Ramos (cell line): ENCODE measurements around the gene LARGE1.

ENCODE experiments used
- in situ Hi-C: fragments of 300-500 bp; cut with MboI; formaldehyde crosslinking; loops from one replicate; pipeline ENCODE4 v1.14.3; 2022; ENCODE audit warnings: low sequenced_read_pairs; ENCODE audit not compliant: unreplicated experiment

The LARGE1 gene

DNA sequence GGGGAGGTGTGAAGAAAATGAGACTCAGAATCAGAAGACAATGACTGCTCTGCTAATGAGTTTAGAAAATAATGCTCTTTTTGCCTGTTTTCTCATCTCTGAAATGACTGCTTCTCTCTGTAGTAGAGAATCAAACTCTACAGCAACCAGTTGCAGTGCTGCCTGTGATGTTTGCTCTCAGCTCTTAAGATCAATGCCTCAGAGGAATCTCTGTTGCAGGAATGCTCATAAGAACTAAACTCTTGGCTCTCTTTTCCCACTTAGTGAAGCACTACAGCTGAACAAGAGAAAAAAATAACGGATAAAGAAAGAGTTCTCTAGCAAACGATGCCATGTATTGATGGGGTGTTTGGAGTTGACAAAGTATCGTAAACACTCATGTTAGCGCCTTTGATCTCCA is 658.6 kb downstream of the LARGE1 start:
- in situ Hi-C loops: no loop called here

- in situ Hi-C loops: no loop called here
Measured at GRCh38 chr22:33260498-33260897, 659.8 kb downstream of the LARGE1 start.

DNA sequence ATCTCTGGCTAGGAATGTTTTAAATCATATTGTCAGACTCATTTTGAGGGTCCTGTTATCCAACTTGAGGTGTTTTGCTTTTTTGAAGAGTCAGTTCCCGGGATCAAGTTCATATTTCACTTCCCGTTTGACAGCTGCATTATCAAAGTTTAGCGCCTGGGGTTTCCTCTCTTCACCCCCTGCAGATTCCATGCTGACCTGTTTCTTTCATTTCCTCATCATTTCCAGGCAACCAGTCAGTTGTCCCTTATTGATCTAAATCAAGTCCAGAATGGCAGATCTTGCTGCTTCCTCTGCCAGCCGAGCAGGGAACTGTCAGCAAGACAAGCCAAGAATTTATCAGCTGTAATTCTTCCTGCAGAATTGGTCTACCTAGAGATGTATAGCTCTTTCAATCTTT is 664.5 kb downstream of the LARGE1 start:
- in situ Hi-C loops: no loop called here

DNA sequence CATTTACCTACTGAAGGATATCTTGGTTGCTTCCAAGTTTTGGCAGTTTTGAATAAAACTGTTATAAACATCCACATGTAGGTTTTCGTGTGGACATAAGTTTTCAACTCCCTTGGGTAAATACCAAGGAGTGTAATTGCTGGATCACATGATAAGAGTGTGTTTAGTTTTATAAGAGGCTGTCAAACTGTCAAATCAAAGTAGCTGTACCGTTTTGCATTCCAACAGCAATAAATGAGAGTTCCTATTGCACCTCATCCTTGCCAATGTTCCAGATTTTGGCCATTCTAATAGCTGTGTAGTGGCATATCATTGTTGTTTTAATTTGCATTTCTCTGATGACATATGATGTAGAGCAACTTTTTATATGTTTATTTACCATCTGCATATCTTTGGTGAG is 671.3 kb downstream of the LARGE1 start:
- in situ Hi-C loops: no loop called here

DNA sequence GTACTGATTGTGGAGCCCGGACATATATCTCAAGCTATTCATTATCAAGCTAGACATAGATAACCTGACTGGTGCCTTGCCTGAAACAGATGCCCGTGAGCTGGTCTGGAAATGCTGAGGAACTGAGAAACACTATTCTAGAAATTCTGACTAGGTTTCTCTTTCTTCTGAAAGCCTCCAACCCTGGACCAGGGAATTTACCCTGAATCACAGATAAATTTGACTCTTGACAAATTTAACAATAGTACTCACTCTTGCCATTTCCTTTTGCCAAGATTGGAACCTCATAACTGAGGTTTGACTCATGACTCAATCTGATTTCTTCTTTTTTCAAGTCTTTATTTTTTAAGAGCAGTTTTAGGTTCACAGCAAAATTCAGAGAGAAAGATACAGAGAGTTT is 672.5 kb downstream of the LARGE1 start:
- in situ Hi-C loops: no loop called here

GRCh38 chr22:33242078-33242477 is 678.2 kb downstream of the LARGE1 start:
- in situ Hi-C loops: no loop called here

DNA sequence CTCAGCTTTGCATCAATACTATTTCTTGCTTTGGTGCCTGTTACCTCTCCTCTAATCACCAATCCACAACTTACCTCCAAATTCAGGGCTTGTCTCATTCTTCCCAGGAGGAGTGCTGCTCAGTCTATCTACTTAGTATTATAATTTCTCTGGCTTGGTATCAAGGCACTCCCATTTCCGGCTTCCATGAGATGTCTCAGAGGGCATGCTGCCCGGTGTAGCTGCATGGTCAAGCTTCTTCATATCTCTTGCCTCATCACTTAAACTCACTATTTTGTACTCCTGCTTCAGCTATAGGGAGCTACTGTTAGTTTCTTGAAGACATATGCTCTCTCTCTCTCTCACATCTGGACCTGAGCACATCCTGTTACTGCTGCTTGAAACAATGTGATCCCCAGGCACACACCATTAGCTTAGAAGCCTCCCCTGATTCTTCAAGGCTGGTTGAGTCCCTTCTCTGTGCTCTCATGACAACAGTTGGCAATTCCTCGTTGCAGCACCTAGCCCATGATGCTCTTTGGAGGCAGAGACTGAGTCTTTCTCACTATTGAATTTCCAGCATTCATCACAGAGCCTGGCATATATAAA is 679.3 kb downstream of the LARGE1 start:
- in situ Hi-C loops: no loop called here

DNA sequence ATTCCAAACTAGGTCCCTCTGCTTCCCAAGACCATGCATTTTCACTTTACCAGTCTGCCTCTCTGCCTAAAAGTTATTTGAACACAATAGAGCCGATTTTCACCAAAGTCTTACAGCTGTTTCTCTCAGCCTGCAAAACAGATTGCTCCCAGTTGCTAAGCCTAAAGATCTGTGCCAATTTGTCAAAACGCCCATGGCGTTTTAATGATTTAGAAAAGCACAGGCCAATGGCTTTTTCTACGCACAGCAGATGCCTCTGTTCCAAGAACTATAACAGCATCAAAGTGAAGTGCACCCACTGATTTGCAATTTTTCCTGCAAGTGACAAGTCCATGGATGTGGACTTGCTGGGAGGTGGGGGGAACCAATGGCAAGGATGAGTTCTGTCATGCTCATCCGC is 688.2 kb downstream of the LARGE1 start:
- in situ Hi-C loops: no loop called here

DNA sequence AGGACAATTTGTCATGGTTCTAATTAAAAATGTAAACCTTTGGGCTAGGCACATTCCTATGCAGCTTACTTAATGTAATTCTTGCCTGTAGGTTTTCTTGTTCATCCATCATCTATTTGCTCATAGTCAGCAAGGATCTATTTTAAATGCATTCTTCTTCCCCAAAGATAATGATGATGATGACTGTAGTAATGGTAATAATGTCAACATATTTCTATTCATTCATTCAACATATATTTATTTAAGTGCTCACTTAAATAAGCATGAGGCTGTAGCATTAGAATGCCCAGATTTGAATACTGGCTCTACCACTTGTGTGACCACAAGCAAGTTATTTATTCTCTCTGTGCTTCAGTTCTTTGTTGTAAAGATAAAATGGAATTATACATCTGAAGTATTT is 692.5 kb downstream of the LARGE1 start:
- in situ Hi-C loops: no loop called here

- in situ Hi-C loops: loop anchor here (25.0 kb wide), 1 partner anchor 688 kb away; no protein-coding TSS in a partner anchor
Measured at GRCh38 chr22:33224841-33225240, 695.4 kb downstream of the LARGE1 start.
